NCI-H1436 treated with DMSO at 0.1 percent for 48 hours (cell line): ENCODE measurements around the gene PSRC1.
"Not testable (repeated sequence)": the region's sequence is repeated elsewhere in the genome, so short reads cannot be mapped to it uniquely, and the experiment has no call there.

Experiments used
- DNase-seq: peaks from one replicate; lab custom pipeline; 2025; lab: John Stamatoyannopoulos, UW

The PSRC1 gene

GRCh38 chr1:109295712-109296415, 12.9 kb upstream of the PSRC1 start:
- no peak for DNase-seq

GRCh38 chr1:109294481-109294880, 11.5 kb upstream of the PSRC1 start:
- DNase-seq, result no peak

- DNase-seq, result no peak
Measured at GRCh38 chr1:109293026-109293425, 10.1 kb upstream of the PSRC1 start.

GRCh38 chr1:109292364-109292763, 9.4 kb upstream of the PSRC1 start:
- no peak for DNase-seq

- no peak for DNase-seq
Measured at GRCh38 chr1:109290998-109291397, 8.1 kb upstream of the PSRC1 start.

GRCh38 chr1:109290137-109290536, 7.2 kb upstream of the PSRC1 start:
- DNase-seq, result no peak

GRCh38 chr1:109286762-109287161, 3.8 kb upstream of the PSRC1 start:
- not testable (repeated sequence) for DNase-seq

GRCh38 chr1:109283748-109284600, 1.0 kb upstream of the PSRC1 start:
- no peak for DNase-seq

GRCh38 chr1:109282497-109282951, 421 bp downstream of the PSRC1 start:
- DNase-seq, result no peak

GRCh38 chr1:109281680-109282496, 1.1 kb downstream of the PSRC1 start:
- DNase-seq, result no peak

- DNase-seq, result no peak
Measured at GRCh38 chr1:109280862-109281261, 2.1 kb downstream of the PSRC1 start.

- no peak for DNase-seq
Measured at GRCh38 chr1:109279615-109280278, 3.2 kb downstream of the PSRC1 start.

GRCh38 chr1:109277434-109278204, 5.3 kb downstream of the PSRC1 start:
- DNase-seq, result no peak

GRCh38 chr1:109275706-109276345, 7.1 kb downstream of the PSRC1 start:
- no peak for DNase-seq

GRCh38 chr1:109274533-109275476, 8.1 kb downstream of the PSRC1 start:
- DNase-seq, result no peak

- DNase-seq, result no peak
Measured at GRCh38 chr1:109273570-109274288, 9.2 kb downstream of the PSRC1 start.

GRCh38 chr1:109272831-109273547, 10.0 kb downstream of the PSRC1 start:
- no peak for DNase-seq
